Occipital lobe (tissue), 2 donors: ENCODE results near the gene HRH2. TPM values are rescaled to one million over a fixed set of nuclear protein-coding genes. Genes with fewer than 3 reads are reported as not detected.
"Not testable (repeated sequence)": the region's sequence is repeated elsewhere in the genome, so short reads cannot be mapped to it uniquely, and the experiment has no call there.

Experiments used
- DNase-seq: peaks from one replicate; lab custom pipeline; 2025; lab: John Stamatoyannopoulos, UW
- total RNA-seq: library from RNA; depleted of rRNA; stranded (reverse); fragments of >200 nt; gene quantifications from one replicate; pipeline ENCODE4 v1.2.3, GENCODE V29; 2014

The HRH2 gene
- total RNA-seq, 1 donor from 2014 or later = 6.9 TPM

DNA sequence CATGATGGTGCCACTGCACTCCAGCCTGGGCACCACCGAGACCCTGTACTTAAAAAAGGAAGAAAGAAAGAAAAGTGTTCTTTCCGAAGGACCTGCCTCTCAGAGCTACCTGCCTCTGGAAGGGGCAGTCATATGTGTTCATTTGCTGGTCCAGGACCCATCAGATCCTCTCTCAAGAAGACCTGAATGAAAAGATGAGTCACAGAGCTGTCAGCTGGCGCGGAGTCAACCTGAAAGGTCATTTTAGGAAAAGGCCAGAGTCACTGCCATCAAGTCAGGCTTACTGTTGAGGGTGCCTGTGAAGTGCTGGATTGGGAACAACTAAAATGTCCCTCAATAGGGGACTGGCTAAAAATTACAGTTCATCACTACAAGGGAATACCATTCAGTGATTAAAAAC is 14.9 kb upstream of the HRH2 start:
- DNase-seq = no peak

- no peak for DNase-seq
These were observed 11.6 kb upstream of the HRH2 start for GRCh38 chr5:175646251-175646650.

- no peak for DNase-seq
These were observed 7.9 kb upstream of the HRH2 start for GRCh38 chr5:175649967-175650366.

DNA sequence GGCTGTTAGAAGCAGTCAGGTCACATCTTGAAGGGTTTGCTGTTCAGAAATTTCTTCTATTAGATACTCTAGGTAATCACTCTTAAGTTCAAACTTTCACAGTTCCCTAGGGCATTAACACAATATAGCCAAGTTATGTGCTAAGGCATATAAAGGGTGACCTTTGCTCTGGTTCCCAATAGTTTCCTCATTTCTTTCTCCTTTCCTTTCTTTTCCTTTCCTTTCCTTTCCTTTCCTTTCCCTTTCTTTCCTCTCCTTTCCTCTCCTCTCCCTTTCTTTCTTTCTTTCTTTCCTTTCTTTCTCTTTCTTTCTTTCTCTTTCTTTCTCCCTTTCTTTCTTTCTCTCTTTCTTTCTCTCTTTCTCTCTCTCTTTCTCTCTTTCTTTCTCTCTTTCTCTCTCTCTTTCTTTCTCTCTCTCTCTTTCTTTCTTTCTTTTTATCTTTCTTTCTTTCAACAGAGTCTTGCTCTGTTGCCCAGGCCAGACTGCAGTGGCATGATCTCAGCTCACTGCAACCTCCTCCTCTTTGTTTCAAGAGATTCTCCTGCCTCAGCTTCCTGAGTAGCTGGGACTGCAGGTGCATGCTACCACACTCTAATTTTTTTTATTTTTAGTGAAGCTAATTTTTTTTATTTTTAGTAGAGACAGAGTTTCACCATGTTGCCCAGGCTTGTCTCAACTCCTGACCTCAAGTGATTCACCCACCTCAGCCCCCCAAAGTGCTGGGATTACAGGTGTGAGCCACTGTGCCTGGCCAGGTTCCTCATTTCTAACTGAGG is 7.3 kb upstream of the HRH2 start:
- not testable (repeated sequence) for DNase-seq

- DNase-seq = no peak
These were observed 4.9 kb upstream of the HRH2 start for GRCh38 chr5:175652741-175653663.

DNA sequence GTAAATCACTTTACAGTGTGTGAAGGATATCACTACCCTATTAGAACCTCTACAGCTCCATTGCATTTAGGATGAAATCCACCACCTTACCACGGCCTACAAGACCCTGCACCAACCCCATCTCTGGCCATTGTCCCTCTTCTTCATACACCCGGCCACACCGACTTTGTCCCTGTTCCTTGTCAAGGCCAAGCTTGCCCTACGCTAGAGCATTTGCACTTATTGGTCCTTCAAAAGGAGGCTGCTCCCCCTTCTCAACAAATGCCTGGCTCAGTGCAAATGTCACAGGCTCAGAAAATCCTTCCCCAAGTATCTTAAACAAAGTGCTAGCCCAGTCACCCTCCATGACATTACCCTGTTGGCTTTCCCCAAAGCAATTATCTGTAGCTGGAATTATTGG is 4.1 kb upstream of the HRH2 start:
- no peak for DNase-seq

- no peak for DNase-seq
These were observed 3.5 kb upstream of the HRH2 start for GRCh38 chr5:175654339-175654738.

DNA sequence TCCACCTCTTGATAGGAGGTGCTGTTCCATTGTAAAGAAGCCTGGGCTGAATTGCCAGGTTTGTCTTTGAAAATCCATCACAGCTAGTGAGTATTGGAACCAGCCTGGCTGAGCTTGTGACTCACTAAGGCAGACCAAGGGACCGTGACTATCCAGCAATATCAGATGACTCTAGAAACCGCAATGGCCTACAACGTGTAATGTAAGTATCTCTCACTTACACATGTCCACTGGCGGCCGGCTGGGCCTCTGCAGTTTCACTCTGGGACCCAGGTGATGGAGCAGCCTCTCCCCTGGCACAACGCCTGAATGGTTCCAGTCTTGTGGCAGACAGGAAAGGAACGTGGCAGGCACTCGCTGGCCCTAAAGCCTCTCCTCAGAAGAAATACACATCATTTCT is 3.1 kb upstream of the HRH2 start:
- DNase-seq = no peak

DNA sequence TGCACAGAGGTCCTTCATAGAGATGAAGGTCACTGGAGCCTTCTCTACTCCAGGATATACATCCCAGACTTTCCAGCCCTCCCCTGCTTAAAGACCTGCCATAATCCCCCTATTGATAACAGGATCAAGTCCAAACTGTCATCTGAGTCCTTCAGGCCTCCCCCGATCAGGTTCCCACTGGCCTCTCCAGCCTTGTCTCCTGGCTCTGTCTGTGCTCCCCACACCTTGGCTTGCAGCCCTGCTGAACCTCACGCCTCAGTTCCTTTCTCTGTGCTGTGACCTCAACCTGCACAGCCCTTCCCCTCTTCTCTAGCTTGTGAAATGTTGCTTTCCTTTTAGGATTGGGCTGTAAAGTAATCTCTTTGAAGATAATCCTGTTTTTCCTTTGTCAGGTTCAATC is 2.5 kb upstream of the HRH2 start:
- no peak for DNase-seq

DNA sequence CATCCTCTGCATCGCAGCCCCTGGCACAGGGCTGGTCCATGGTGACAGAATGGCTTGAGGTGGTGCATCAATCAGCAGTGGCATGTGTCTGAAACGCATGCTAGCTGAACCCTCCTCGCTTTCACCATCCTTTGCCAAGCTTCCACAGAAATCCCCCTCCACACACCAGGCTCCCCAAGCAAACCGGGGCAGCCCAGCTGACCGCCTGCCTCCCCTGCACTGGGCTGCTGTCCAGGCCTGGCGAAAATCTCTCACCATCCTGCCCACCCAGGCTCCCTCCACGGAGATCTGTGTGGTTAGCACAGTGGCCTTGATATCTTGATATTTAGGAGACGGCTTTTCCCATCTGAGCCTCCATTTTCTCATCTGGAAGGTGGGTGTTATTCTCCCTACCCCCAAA is 905 bp upstream of the HRH2 start:
- DNase-seq = no peak

- DNase-seq = no peak
These were observed 651 bp downstream of the HRH2 start for GRCh38 chr5:175658299-175659145.

DNA sequence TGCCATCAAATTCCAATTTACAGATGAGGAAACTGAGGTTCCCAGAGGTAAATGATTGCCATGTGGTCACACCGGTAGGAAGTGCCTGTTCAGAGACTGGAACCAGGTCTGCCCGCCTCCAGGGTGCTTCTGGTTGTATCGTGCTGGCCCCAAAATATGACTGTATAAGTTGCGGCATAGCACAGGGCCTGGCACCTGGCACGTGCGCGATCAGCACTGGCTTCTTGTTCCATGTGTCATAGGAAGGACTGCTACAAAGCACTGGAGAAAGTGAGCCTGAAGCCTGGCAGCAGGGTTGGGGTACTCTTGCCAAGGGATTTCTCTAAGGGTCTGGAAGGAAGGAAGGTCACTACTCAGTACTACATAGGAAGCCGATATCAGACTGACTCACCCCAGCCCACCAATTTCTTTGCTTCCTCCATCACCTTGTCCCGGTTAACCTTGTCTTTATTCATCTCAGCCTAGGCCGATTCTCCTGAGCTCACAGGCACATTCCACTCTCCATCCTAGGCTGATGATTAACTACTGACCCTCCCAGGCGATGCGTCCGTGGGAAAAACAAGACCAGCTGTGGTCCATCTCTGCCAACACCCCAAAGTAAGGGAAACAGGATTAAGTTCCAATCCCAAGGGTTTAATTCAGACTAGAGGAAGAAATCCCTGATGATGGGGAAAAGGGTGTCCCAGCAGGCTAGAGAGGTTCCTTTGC is 1.8 kb downstream of the HRH2 start:
- no peak for DNase-seq

DNA sequence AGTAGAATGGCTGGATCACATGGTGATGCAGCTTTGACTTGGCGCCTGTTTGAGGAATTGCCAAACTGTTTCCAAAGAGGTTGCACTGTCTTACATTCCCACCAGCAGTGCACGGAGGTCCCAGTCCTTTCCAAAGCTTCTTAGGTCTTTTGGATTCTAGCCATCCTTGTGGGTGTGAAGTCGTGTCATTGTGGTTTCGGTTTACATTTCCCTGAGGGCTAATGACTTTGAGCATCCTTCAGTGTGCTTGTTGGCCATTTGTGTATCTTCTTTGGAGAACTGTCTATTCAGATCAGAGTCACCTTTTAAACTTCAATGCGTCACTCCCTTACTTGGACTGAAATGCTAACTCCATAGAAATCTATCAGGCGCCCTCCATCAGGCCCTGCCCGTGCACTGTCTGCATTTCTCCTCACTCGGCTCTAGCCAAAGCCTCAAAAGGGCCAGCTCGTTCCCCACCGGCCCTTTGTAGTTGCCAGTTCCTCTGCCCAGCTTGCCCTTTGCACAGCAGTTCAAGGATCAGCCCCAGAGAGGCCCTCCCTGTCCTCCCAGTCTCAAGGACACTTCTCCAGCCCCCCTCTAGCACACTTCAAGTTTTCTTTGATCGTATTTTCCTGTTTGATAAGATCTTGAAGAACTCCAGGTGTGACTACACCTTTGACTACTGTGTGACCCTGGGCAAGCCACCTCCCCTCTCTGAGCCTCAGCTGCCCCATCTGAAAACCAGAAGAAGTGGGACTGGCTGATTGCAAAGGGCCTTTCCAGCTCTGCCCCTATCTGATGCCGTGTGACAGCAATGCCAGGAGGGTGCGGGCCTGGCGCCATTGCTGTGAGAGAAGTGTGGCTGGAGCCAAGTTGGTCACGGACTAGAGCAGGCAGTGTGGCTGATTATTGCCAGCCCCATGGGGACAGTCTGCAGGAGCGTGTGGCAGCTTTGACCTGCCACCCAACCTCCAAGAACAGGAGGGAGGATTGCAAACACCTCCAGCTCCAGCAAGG is 5.6 kb downstream of the HRH2 start:
- no peak for DNase-seq

- no peak for DNase-seq
These were observed 6.9 kb downstream of the HRH2 start for GRCh38 chr5:175664723-175665122.

GRCh38 chr5:175666216-175666615 is 8.3 kb downstream of the HRH2 start:
- DNase-seq = no peak

- DNase-seq = no peak
These were observed 10.1 kb downstream of the HRH2 start for GRCh38 chr5:175668006-175668405.

GRCh38 chr5:175670372-175670771 is 12.5 kb downstream of the HRH2 start:
- DNase-seq = no peak

- DNase-seq = no peak
These were observed 13.1 kb downstream of the HRH2 start for GRCh38 chr5:175671013-175671412.

GRCh38 chr5:175672976-175673648 is 15.2 kb downstream of the HRH2 start:
- DNase-seq = no peak
